A549 treated with AZD9567 at 1 μM for 4 hours (cell line): ENCODE measurements around the gene SPRYD3. TPM values are rescaled to one million over a fixed set of nuclear protein-coding genes. Genes with fewer than 3 reads are reported as not detected.

ENCODE experiments used
- total RNA-seq: library from RNA; stranded (reverse); fragments of 200-300 nt; extraction: Qiagen RNA extraction; gene quantifications from 5 replicates; pipeline ENCODE4 v1.2.3, GENCODE V29; 2022; ENCODE audit not compliant: insufficient read depth

Gene SPRYD3
- total RNA-seq = 36.1 to 38.5 TPM (median 36.8 TPM) in 5 replicates

GRCh38 chr12:53079226-53080117 is at the start of gene SPRYD3:
Gene SPRYD3, minus strand, starts transcription at chr12:53079390. Its CDS starts 57 bp downstream, at chr12:53079333.

GRCh38 chr12:53102883-53103807 is 24.0 kb upstream of the SPRYD3 start, which contains the start of gene SOAT2:
Gene SOAT2, plus strand, starts transcription at chr12:53103486. Its CDS starts 92 bp downstream, at chr12:53103578.

DNA sequence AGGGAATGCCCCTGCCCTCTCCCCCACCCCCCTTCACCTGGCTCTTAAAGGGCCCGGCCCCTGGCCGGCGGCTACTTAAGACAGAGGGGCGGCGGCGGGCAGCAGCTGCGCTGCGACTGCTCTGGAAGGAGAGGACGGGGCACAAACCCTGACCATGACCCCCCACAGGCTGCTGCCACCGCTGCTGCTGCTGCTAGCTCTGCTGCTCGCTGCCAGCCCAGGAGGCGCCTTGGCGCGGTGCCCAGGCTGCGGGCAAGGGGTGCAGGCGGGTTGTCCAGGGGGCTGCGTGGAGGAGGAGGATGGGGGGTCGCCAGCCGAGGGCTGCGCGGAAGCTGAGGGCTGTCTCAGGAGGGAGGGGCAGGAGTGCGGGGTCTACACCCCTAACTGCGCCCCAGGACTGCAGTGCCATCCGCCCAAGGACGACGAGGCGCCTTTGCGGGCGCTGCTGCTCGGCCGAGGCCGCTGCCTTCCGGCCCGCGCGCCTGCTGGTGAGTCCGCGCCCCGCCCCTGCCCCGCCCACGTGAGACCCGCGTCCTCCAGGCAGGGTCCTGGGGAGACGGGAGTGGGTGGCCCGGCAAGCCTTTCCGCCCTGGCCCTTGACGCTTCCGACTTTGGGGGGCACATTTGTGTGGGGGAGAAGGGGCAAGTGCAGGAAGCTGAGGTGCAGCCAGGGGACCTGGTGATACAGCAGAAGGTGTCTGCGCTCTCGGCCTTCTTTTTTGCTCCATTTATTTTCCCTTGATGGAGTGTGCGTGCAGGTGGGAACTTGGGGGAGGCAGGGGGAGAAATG is 18.6 kb upstream of the SPRYD3 start, which contains the start of gene IGFBP6:
TSS of gene IGFBP6 (plus strand) at position 104 of the 790 bp plus-strand sequence. CDS start at position 155, 51 bp downstream.

GRCh38 chr12:53049571-53050318 is 29.4 kb downstream of the SPRYD3 start, which contains the start of gene TNS2:
Gene TNS2, plus strand, starts transcription at chr12:53050065. Its CDS starts 121 bp downstream, at chr12:53050186.

Other genes with a start within 250 kb of the SPRYD3 start
- 0.03 to 0.12 TPM in 2 of 5 replicates, not detected in the others for gene KRT79, start 245.1 kb downstream of the SPRYD3 start, total RNA-seq
- 0.06 to 0.10 TPM (median 0.07 TPM) in 3 of 5 replicates, not detected in the others for gene KRT78, start 230.4 kb downstream of the SPRYD3 start, total RNA-seq
- 3,881 to 5,092 TPM (median 4,868 TPM) in 5 replicates for gene KRT8, start 174.3 kb downstream of the SPRYD3 start, total RNA-seq
- 2,648 to 3,325 TPM (median 3,183 TPM) in 5 replicates for gene KRT18, start 130.3 kb downstream of the SPRYD3 start, total RNA-seq
- gene EIF4B, start 72.9 kb downstream of the SPRYD3 start, total RNA-seq = 223 to 321 TPM (median 255 TPM) in 5 replicates
- gene TNS2, start 29.3 kb downstream of the SPRYD3 start, total RNA-seq = 18.5 to 49.7 TPM (median 42.3 TPM) in 5 replicates
- gene IGFBP6, start 18.3 kb upstream of the SPRYD3 start, total RNA-seq = 134 to 246 TPM (median 225 TPM) in 5 replicates
- 0.12 to 0.21 TPM (median 0.17 TPM) in 4 of 5 replicates, not detected in the other for gene SOAT2, start 24.1 kb upstream of the SPRYD3 start, total RNA-seq
- 9.3 to 16.7 TPM (median 14.9 TPM) in 5 replicates for gene ZNF740, start 101.3 kb upstream of the SPRYD3 start, total RNA-seq
- gene CSAD, start 101.5 kb upstream of the SPRYD3 start, total RNA-seq = 3.9 to 7.6 TPM (median 6.5 TPM) in 5 replicates
- gene ITGB7, start 127.9 kb upstream of the SPRYD3 start, total RNA-seq = 0.24 to 0.51 TPM (median 0.38 TPM) in 4 of 5 replicates, not detected in the other
- gene RARG, start 152.8 kb upstream of the SPRYD3 start, total RNA-seq = 18.2 to 24.2 TPM (median 21.9 TPM) in 5 replicates
- 16.5 to 20.8 TPM (median 19.4 TPM) in 5 replicates for gene ESPL1, start 188.9 kb upstream of the SPRYD3 start, total RNA-seq
- 462 to 512 TPM (median 505 TPM) in 5 replicates for gene PFDN5, start 216.2 kb upstream of the SPRYD3 start, total RNA-seq
- 85.7 to 101 TPM (median 88.3 TPM) in 5 replicates for gene MYG1, start 220.3 kb upstream of the SPRYD3 start, total RNA-seq
- 78.3 to 97.9 TPM (median 80.5 TPM) in 5 replicates for gene AAAS, start 242.2 kb upstream of the SPRYD3 start, total RNA-seq